Hematopoietic multipotent progenitor cell (in vitro differentiated cells): ENCODE data around the gene LAYN. TPM values are rescaled to one million over a fixed set of nuclear protein-coding genes. Genes with fewer than 3 reads are reported as not detected.

Experiments used
- DNase-seq, 3 donors: peaks; one replicate each; pipeline ENCODE4 v3.0.0-alpha.2; 2011 to 2015; ENCODE audit warnings: low read depth in 2 of 3, low spot score in 2 of 3
- small RNA-seq: library from RNA; depleted of rRNA; stranded (forward); fragments of <200 nt; gene quantifications from one replicate; pipeline ENCODE3, GENCODE V24; 2012
- total RNA-seq: library from RNA; depleted of rRNA; stranded (reverse); fragments of >200 nt; gene quantifications from one replicate; pipeline ENCODE4 v1.2.3, GENCODE V29; 2012

The LAYN gene
- total RNA-seq, 1 donor, result 0.27 TPM

DNA sequence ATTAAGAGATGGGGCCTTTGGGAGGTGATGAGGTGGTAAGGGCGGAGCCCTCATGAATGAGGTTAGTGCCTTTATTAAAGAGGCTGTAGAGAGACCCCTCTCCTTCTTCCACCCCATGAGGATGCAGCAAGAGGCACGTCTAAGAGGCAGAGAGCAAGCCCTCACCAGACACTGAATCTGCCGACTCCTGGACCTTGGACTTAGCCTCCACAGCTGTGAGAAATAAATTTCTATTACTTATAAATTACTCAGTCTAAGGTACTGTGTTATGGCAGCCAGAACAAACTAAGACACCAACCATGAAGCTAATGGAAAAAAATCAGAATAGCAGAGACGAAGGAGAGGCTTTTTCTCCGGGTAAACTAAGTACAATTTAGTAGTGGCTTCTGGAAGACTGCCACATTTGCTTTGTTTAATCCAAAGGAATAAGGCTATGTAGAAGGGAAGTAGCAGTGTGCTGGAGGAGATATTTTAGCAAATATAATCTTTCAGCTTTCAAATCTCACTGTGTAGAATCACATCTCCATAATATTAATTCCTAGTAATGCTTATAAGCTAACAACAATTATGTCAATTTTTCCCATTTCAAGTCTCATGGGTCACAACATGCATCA lies 49.5 kb downstream of the LAYN start:
- no peak for DNase-seq

DNA sequence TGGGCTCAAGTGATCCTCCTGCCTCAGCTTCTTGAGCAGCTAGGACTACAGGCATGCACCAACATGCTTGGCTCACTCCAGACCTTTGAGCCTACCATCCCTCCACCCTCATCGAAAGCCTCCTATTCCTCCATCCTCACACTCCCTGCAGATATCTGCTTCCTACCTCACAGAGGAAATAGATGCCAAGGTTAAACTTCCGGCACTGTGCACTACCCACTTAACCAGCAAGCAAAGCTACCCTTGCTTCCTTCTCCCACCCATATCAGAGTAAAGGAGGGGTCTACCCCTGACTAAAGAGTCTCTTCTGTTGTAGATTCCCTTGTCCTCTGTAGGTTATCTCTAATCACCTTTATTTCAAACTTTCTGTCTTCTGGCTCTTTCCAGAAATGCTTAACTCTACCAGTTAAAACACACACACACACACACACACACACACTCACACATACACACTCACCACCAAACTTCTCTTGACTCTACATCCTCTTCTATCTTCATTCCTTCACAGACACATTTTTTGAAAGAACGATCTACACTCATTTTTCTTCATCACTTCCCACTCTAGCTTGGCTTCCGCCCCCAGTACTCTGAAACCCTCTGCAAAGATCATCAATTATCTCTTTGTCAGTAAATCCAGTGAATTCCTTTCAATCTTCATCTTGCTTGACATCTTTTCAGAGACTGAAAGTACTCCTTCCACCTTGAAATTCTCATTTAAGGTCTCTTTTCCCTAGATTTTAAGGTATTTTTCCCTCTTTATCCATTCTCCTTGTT lies 50.9 kb downstream of the LAYN start:
- DNase-seq, result no peak

- DNase-seq, result no peak
Observed at GRCh38 chr11:111592491-111592890, 52.0 kb downstream of the LAYN start.

GRCh38 chr11:111596319-111596718 lies 55.8 kb downstream of the LAYN start:
- no peak for DNase-seq

- no peak for DNase-seq
Observed at GRCh38 chr11:111598148-111598547, 57.6 kb downstream of the LAYN start.

- no peak for DNase-seq
Observed at GRCh38 chr11:111598559-111598958, 58.0 kb downstream of the LAYN start.

DNA sequence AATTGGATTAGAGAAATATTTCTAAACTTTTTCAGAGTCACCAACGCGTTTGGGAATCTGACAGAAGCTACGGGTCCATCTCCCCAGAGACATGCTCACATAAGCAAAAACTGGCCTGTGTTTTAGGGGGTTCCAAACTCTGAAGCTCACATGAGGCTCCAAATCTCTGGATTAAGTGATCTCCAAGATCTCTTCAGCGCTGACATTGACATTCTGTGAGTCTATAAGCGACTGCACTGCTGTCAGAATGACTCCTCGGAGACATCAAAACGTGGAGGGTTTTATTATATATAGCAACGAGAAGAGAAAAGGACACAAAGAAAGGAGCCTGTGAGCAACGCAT lies 61.1 kb downstream of the LAYN start:
- no peak for DNase-seq

DNA sequence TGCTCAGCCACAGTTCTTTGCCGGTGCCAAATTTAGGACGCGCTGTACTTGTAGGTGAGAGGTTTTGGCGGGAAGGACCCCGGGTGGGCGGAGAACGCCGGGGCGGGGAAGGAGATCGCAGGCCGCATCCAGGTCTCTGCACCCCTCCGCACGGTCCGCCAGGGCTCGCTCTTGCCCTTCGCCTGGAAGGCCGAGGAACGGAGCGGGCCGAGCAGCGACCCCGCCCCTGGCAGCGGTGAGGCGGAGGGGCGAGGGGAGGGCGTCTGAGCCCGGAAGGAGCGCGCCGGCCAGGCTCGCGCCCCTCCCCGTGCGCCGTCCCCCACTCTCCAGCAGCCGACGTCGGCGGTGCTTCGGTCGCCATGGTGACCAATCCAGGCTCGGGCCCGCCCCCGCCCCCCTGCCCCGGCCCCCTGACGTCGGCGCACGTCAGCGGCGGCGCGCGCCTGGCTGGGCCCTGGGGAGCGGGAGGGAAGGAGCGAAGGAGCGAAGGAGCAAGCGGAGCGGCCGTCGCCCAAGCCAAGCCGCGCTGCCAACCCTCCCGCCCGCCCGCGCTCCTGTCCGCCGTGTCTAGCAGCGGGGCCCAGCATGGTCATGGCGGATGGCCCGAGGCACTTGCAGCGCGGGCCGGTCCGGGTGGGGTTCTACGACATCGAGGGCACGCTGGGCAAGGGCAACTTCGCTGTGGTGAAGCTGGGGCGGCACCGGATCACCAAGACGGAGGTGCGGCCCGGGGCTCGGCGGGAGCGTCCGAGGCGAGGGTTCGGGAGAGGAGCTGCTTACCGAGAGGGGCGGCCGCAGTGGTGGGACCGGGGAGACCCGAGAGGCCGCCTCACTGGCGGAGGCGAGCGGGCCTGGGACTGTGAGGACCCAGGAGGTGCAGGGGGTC lies 61.7 kb downstream of the LAYN start, which contains the start of gene SIK2:
TSS of gene SIK2 (plus strand) at position 471 of the 886 bp plus-strand sequence. CDS start at position 586, 115 bp downstream.
- peak; percentile 77 to 97 (median 96) for DNase-seq

- peak in 2 of 3 donors; percentile 29 to 43 for DNase-seq
Observed at GRCh38 chr11:111602865-111603610, 62.5 kb downstream of the LAYN start.

DNA sequence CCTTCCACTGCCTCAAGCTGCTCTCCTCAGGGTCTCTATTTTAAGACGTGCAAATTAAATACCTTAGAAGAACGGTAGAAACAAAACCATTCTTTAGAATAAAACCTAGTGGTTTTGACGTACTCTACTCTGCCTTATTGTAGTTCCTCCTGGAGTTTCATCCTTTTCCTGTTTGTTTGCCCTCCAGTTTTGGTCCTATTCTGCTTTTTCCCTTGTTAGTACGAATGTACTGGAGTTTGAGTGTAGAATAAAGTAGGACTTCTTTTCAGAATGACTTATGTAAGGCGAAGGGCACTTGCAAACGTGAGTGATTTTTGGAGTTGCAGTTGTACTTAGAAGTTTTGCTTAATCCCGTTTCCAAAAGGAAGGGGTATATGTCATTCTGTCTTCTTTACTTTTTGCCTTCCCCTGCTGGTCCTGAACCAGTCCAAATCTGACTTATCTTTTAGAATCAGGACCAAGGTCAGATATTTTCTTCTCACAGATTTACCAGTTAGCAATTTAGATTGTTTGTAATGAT lies 63.2 kb downstream of the LAYN start:
- DNase-seq, result no peak

GRCh38 chr11:111604392-111605009 lies 64.0 kb downstream of the LAYN start:
- peak in 2 of 3 donors; percentile 33 to 40 for DNase-seq

GRCh38 chr11:111605681-111606080 lies 65.2 kb downstream of the LAYN start:
- no peak for DNase-seq

DNA sequence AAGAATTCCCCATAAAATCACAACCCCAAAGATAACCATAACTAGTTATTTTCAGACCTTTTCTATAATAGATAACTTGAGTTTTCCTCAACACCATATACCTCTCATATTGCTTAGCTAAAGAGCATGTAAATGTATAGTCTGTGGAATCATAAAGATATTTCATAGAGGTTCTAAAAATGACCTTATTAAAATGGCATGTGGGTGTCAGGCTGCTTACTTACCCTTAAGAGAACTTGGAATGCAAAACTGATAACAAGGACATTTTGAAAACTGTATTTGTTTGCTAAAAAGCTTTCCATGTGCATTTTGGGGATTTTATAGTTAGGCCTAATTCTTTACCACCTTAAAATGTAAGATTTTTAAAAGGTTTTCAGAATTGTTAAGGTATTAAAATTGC lies 66.5 kb downstream of the LAYN start:
- no peak for DNase-seq

GRCh38 chr11:111607751-111608150 lies 67.2 kb downstream of the LAYN start:
- no peak for DNase-seq

Small RNA genes within 50 kb of the gene (small RNA-seq; reads per million reads assigned to genes)
- gene MIR34B, result 0.27 reads per million
- gene MIR34C, result 0.34 reads per million

Other genes starting within 250 kb of the LAYN start
- not detected for gene POU2AF3, start 242.2 kb upstream of the LAYN start, total RNA-seq
- 1.1 TPM for gene POU2AF1, start 161.4 kb upstream of the LAYN start, total RNA-seq
- not detected for gene BTG4, start 28.3 kb upstream of the LAYN start, total RNA-seq
- gene HOATZ, start 25.9 kb upstream of the LAYN start, total RNA-seq, result not detected
- 8.1 TPM for gene SIK2, start 61.7 kb downstream of the LAYN start, total RNA-seq
- 13.5 TPM for gene PPP2R1B, start 225.7 kb downstream of the LAYN start, total RNA-seq